GM21528 (cell line): ENCODE results near the gene OXSR1.
"Not testable (repeated sequence)": the region's sequence is repeated elsewhere in the genome, so short reads cannot be mapped to it uniquely, and the experiment has no call there.

Experiments
- ATAC-seq: cut with Tn5 transposase; IDR thresholded peaks from one replicate; pipeline ENCODE4 v1.9.1; 2021; ENCODE audit warnings: mild to moderate bottlenecking, moderate library complexity; ENCODE audit not compliant: unreplicated experiment, low FRiP score

Gene OXSR1

DNA sequence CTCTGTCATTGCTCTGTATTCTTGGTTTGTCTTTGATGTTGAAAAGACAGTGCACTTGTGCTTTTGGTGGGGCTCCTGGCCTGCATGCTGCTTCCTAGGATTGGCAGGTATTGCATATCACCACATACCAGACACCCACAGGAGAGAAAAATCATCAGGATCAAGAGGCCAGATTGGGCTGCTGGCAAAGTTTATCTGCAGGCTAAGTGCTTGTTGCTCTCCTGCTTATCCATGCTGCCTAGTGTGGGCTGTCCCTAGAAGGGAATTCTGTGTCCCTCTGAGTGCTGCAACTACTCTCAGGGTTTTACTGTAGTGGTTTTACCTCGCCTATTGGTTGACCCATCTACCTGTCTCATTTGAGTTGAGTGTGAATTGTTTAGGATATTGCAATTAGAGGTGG is 99.4 kb downstream of the OXSR1 start:
- no peak for ATAC-seq

- ATAC-seq: no peak
Observed at GRCh38 chr3:38265604-38266307, 100.4 kb downstream of the OXSR1 start, which contains the start of gene SLC22A13. TSS of gene SLC22A13 (plus strand) at chr3:38265812. CDS start at chr3:38265861, 49 bp downstream.

GRCh38 chr3:38266810-38267209 is 101.5 kb downstream of the OXSR1 start:
- no peak for ATAC-seq

GRCh38 chr3:38267662-38268061 is 102.3 kb downstream of the OXSR1 start:
- ATAC-seq: no peak

DNA sequence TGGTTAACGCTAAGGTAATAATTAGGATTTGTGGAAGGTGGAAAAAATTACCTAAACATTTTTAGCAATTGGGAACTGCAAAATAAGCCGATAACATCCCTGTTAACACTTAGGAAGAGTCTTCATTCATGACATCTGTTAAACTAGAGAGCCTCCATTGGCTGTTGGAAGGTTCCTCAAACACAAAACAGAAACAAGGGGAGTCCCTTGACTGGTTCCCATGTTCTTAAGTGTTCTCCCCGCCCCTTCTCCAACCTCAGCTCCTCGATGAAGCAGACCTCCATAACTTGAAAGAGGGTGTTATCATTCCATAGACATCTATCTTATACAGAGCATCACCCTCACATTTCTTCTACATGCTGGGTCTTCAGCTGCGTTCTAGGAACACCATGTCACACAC is 102.8 kb downstream of the OXSR1 start:
- ATAC-seq: no peak

GRCh38 chr3:38268522-38268921 is 103.2 kb downstream of the OXSR1 start:
- no peak for ATAC-seq

DNA sequence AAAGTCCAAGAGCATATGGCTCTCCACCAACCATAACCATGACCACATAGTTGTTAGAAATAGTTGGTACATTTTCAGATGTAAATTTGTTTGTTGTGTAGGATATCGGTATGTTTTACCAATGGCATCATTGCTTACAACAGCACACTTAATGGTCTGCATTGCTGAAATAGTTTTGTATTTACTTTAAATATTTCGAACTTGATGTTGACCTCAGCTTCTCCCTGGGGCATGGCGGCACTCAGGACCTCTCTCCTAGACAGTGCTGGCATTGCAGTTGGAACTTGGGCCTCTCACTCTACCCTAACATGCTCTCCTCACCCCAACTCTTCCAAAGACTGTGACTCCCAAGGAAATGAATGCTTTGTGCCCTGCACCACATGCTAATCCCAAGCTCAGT is 105.3 kb downstream of the OXSR1 start:
- ATAC-seq: no peak

DNA sequence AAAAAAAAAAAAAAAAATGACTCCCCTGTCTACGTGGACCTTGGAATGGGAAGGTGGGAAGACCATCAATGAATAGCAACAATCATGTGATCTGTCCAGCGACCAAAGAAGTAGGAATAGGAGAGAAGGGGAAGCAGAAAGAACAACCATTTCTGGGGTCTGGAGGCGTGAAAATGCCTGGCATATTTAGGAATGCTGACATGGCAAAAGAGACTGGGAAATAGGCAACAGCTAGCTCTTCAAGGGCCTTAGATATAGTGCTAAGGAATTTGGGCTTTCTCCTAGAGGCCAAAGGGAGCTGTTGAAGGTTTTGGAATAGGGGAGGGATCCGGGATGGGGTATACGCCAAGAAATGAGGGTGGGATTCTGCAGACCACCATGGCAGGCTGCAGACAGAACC is 106.2 kb downstream of the OXSR1 start:
- no peak for ATAC-seq

- no peak for ATAC-seq
Observed at GRCh38 chr3:38274864-38275649, 109.7 kb downstream of the OXSR1 start.

DNA sequence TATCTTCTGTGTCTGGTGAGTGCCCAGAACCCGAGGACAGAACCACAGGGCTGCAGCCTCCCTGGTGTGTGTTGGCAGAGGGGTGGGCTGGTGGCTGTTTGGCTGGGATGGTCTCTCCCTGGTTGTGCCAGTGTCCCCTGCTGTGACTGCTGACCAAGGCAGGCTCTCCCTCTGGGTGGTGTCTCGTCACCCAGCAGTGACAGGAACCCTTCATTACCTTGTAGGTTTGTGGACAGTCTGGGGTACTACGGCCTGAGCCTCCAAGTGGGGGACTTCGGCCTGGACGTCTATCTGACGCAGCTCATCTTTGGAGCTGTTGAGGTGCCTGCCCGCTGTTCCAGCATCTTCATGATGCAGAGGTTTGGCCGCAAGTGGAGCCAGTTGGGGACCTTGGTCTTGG is 110.3 kb downstream of the OXSR1 start:
- ATAC-seq: no peak

DNA sequence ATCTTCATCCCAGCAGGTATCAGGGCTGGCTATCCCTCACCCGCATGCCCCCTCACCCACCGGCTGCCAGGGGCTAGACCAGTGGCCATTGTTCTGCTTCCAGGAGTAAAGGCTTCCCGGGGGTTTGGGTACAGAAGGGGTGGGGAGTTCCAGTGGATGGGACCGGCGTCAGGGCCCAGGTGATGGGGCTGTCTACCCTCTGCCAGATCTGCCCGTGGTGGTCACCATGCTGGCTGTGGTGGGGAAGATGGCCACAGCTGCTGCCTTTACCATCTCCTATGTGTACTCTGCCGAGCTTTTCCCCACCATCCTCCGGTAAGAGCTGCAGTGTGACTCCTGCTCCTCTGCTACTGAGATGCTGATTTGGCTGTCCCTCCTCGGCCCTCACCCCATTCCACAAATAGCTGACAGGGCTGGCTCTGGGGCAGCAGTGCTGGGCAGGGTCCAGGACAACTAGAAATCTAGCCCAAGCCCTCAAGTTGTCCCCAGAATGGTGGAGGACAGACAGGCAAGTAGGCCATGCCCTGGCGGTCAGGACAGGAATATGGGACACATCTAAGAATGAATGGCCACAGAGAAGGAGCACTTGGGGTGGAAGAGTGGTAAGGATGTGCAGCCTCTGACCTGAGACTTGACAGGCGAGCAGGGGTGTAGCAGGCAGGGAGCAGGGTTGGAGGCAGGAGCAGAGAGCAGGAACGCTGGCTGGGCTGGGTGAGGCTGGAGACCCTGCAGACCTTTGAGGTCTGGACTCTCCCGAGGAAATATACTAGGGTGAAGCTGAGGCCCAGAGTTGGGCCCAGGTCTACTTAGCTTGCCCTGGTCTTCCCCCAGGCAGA is 111.0 kb downstream of the OXSR1 start:
- no peak for ATAC-seq

DNA sequence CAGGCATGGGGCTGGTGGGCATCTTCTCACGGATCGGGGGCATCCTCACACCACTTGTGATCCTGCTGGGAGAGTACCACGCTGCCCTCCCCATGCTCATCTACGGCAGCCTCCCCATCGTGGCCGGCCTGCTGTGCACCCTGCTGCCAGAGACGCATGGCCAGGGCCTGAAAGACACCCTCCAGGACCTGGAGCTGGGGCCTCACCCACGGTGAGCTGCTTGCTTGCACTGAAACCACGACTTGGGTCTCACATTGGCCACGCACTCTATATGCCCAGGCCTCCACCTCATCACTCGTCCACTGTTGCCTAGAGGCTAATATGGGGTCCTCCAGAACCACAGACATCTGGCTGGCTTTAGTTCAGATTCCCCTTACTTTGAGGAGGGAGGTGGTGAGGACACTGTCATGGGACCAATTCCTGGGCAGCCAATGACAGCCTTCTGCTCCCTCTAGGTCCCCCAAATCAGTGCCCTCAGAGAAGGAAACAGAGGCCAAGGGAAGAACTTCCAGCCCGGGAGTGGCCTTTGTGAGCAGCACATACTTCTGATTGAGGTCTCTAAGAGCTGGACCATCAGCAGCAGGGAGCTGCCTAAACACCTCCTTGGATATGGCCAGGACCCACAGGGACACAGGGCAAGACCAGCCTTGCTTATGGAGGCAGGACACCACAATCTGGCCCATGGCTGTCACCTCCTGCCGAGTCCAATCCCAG is 111.7 kb downstream of the OXSR1 start:
- no peak for ATAC-seq

GRCh38 chr3:38278841-38279240 is 113.5 kb downstream of the OXSR1 start:
- ATAC-seq: no peak

DNA sequence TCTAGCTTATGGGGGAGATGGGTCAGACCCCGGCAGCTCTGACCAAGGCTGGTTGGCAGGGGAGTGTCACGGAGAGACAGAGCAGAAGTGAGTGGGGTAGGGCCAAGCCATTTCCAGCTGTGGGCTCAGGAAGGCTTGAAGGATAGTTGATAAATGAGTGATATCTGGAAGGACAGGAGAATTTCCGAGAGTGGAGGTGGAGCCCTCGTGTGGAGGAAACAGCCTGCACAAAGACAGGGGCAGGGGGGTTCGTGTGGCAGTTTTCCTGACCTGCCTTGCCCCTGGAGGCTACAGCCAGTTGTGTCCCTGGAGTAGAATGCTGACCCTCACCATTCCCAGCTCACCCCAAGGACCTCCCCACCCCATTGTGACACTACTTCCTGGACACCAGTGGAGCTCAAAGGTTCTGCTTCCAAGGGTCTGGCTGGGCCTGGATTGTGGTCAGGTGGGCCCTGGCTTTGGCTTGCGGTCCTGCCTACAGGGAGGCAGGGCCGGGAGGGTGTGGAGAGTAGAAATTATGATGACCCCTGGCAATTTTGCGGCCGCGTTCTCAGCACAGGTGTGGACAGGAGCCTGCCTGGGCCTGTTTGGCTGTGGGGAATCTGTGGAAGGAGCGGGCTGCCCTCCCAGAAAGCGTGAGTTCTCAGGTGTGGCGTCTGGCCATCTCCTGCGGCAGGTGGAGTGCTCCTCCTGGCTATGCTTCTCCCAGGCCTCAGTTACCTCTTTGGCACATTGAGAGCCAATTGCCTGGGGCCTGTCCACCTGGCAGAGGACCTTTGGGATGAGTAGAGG is 116.8 kb downstream of the OXSR1 start, which contains the start of gene SLC22A14:
TSS of gene SLC22A14 (plus strand) at position 400 of the 792 bp plus-strand sequence. CDS start 23,733 bp downstream, outside the sequence.
- no peak for ATAC-seq

- ATAC-seq: no peak
Observed at GRCh38 chr3:38283810-38284755, 118.7 kb downstream of the OXSR1 start.

DNA sequence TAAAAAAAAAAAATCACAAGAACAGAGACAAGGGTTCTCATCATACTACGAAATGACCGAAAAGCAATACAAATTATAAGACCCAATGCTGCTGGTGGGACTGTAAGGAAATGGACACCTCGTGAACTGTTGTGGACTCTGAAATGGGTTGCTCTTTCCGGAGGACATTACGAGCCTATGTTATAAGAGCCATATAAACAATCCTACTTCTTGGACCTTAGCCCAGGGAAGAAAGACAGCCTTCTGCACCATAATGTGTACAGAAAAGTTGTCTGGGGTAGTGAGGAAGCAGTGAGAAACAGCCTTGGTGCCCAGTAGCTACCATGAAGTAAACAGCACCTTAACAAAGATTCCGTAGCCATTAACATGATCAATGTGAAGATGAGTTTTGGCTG is 119.4 kb downstream of the OXSR1 start:
- no peak for ATAC-seq

GRCh38 chr3:38289286-38290217 is 124.2 kb downstream of the OXSR1 start:
- not testable (repeated sequence) for ATAC-seq
